Choroid plexus epithelial cell (primary cell): ENCODE measurements around the gene HVCN1.
"Not testable (repeated sequence)": the region's sequence is repeated elsewhere in the genome, so short reads cannot be mapped to it uniquely, and the experiment has no call there.

Experiments
- DNase-seq: peaks from one replicate; pipeline ENCODE4 v3.0.0-alpha.2; 2010; ENCODE audit warnings: low read depth
- H3K4me3 ChIP-seq: 2 replicates; pipeline ENCODE4 v1.5.1; 2011; ENCODE audit warnings: low read depth, mild to moderate bottlenecking, control low read depth, low read length, moderate library complexity
- TF ChIP-seq, protein P1 (sequence below): conservative IDR thresholded peaks from 2 replicates; pipeline ENCODE4 v1.5.1; 2011; ENCODE audit warnings: low read depth, mild to moderate bottlenecking, control low read depth, inconsistent platforms, low read length, moderate library complexity

The HVCN1 gene

DNA sequence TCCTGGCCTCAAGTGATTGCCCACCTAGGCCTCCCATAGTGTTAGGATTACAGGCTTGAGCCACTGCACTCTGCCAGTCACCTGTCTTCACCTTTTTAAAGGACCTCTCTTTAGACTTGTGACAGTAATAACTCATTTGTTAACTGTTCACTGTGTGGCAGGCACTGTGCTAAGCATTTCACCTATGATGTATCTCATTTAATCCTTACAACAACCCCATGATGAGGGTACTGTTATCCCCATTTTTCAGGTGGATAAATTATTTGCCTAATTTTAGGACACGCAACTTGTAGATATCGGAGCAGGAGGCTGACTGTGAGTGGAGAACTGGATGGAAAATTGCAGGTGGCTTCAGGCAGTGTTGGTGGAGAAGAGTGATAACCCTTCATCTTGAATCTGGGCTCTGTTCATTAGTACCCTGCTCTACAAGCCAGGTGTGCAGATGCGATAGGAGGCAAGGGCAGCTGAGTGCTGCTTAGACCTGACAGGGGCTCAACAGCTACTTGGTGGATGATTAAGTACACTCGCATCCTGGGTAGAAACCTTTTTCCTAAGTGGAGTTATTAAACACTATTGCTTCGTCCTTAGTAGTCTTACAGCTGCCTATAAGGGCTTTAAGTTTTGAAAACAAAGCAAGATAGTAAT lies 72.3 kb downstream of the HVCN1 start:
- TF ChIP-seq, protein P1, sequence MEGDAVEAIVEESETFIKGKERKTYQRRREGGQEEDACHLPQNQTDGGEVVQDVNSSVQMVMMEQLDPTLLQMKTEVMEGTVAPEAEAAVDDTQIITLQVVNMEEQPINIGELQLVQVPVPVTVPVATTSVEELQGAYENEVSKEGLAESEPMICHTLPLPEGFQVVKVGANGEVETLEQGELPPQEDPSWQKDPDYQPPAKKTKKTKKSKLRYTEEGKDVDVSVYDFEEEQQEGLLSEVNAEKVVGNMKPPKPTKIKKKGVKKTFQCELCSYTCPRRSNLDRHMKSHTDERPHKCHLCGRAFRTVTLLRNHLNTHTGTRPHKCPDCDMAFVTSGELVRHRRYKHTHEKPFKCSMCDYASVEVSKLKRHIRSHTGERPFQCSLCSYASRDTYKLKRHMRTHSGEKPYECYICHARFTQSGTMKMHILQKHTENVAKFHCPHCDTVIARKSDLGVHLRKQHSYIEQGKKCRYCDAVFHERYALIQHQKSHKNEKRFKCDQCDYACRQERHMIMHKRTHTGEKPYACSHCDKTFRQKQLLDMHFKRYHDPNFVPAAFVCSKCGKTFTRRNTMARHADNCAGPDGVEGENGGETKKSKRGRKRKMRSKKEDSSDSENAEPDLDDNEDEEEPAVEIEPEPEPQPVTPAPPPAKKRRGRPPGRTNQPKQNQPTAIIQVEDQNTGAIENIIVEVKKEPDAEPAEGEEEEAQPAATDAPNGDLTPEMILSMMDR = no peak
- no peak overlapping the region for H3K4me3 ChIP-seq
- no peak for DNase-seq

GRCh38 chr12:110615171-110615570 lies 73.7 kb downstream of the HVCN1 start:
- H3K4me3 ChIP-seq = no peak overlapping the region
- TF ChIP-seq, protein P1 = no peak
- no peak for DNase-seq

- H3K4me3 ChIP-seq = peak within 1 kb of the TSS; percentile 95
- peak; percentile 95 for DNase-seq
- TF ChIP-seq, protein P1 = peak; percentile 12
Measured at GRCh38 chr12:110613771-110614684, 74.9 kb downstream of the HVCN1 start, which contains the start of gene TCTN1. TSS of gene TCTN1 (plus strand) at chr12:110614129. CDS start at chr12:110614183, 54 bp downstream.

- H3K4me3 ChIP-seq = peak overlapping the region; percentile 95
- TF ChIP-seq, protein P1 = no peak
- DNase-seq = no peak
Measured at GRCh38 chr12:110613071-110613770, 75.7 kb downstream of the HVCN1 start.

DNA sequence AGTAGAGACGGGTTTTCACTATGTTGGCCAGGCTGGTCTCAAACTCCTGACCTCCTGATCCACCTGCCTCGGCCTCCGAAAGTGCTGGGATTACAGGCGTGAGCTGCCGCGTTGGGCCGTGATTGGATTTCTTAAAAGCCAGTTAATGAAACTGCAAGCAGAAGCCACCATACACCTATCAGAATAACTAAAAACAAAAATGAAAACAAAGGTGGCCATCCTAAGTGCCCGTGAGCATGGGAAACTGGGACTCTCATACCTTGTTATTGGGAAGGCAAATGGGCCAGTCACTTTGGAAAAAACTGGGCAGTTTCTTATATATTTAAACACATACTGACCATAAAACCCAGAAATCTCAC lies 82.7 kb downstream of the HVCN1 start:
- H3K4me3 ChIP-seq = no peak overlapping the region
- no peak for DNase-seq
- TF ChIP-seq, protein P1 = no peak

DNA sequence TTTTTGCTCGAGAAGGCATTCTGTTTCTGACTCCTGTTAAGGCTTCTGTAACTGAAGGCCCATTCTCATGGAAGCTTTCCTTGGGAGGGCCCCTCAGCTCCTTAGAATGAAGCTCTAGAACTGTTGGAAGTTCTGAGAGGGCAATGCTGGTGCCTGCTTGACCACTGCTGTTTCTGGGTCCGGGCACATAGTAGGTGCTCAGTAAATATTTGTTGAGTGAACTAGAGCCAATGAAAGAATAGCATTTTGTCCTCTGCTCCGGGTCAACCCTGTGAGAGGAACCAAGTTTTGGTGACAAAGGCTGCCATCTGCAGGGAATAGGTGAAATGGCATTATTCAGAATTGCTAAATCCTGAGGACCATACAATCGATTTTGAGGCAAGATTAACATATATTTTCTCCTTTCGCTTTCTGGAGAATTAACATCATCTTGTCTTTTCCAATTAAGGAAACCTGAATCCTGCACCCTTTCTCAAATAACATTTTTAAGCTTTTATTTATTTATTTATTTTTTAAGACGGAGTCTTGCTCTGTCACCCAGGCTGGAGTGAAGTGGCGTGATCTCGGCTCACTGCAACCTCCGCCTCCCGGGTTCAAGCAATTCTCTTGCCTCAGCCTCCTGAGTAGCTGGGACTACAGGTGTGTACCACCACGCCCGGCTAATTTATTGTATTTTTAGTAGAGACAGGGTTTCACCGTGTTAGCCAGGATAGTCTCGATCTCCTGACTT lies 86.7 kb downstream of the HVCN1 start:
- not testable (repeated sequence) for H3K4me3 ChIP-seq
- peak; percentile 63 for DNase-seq
- TF ChIP-seq, protein P1 = peak; percentile 77
